GM13977 (cell line): ENCODE measurements around the gene ZBED3.

Experiments used
- DNase-seq: peaks from one replicate; pipeline ENCODE4 v3.0.0; 2012; ENCODE audit warnings: low spot score
- in situ Hi-C: fragments of 300-500 bp; cut with MboI; formaldehyde crosslinking; loops from one replicate; pipeline ENCODE4 v1.12.0; 2022; ENCODE audit warnings: low sequenced_read_pairs, low pct_unique_long_range_greater_than_20kb, mixed read lengths, inconsistent platforms; ENCODE audit not compliant: unreplicated experiment
- TF ChIP-seq, protein P1 (sequence below): IDR thresholded peaks from 2 replicates; pipeline ENCODE4 v1.5.1; 2012; ENCODE audit warnings: mild to moderate bottlenecking, control low read depth; ENCODE audit not compliant: insufficient read depth; ENCODE audit errors: extremely low read depth, missing control alignments

The ZBED3 gene, protein sequence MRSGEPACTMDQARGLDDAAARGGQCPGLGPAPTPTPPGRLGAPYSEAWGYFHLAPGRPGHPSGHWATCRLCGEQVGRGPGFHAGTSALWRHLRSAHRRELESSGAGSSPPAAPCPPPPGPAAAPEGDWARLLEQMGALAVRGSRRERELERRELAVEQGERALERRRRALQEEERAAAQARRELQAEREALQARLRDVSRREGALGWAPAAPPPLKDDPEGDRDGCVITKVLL

DNA sequence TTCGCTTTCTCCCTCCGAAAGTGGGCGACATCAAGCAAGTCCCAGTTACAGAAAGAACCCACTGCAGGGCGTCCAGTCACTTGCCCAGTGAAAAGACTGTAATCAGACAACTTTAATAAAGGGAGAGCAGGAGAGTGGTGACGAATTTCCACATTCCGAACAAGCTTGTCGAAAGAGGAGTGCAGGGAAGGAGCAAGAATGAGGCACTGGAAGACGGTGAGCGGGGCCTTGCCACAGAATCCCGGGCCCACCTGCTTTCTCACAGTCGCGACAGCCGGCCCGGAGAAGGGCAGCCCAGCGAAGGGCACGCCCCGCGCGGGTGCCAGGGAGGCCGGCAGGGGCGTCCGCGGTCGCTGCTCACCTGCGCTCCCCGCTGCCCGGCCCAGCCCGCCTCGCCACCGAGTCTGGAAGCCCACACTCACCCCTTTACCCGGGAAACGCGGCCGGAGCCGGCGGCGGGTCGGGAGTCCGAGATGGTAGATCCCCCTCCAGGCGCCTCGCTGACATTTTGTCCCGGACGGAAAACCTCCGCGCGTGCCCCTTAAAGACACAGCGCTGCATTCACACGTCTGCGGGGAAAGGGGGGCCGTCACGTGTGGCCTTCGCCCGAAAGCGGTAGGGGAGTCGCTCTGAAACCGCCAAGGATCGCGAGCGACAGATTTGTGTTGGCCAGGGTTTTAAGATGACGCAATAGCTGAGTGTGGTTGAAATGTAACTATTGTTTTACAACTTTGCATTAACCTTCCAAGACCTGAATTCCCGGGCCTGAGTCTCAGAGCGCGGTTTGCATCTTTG, at the start of gene ZBED3:
ZBED3 (minus strand) TSS at position 597 of the 795 bp plus-strand sequence. CDS start 9,407 bp downstream, outside the sequence.
- TF ChIP-seq, protein P1, sequence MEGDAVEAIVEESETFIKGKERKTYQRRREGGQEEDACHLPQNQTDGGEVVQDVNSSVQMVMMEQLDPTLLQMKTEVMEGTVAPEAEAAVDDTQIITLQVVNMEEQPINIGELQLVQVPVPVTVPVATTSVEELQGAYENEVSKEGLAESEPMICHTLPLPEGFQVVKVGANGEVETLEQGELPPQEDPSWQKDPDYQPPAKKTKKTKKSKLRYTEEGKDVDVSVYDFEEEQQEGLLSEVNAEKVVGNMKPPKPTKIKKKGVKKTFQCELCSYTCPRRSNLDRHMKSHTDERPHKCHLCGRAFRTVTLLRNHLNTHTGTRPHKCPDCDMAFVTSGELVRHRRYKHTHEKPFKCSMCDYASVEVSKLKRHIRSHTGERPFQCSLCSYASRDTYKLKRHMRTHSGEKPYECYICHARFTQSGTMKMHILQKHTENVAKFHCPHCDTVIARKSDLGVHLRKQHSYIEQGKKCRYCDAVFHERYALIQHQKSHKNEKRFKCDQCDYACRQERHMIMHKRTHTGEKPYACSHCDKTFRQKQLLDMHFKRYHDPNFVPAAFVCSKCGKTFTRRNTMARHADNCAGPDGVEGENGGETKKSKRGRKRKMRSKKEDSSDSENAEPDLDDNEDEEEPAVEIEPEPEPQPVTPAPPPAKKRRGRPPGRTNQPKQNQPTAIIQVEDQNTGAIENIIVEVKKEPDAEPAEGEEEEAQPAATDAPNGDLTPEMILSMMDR: peak; percentile 26
- in situ Hi-C loops: loop anchor here (10.0 kb wide), 1 partner anchor 222 kb away; no protein-coding TSS in a partner anchor
- DNase-seq: peak; percentile 77

DNA sequence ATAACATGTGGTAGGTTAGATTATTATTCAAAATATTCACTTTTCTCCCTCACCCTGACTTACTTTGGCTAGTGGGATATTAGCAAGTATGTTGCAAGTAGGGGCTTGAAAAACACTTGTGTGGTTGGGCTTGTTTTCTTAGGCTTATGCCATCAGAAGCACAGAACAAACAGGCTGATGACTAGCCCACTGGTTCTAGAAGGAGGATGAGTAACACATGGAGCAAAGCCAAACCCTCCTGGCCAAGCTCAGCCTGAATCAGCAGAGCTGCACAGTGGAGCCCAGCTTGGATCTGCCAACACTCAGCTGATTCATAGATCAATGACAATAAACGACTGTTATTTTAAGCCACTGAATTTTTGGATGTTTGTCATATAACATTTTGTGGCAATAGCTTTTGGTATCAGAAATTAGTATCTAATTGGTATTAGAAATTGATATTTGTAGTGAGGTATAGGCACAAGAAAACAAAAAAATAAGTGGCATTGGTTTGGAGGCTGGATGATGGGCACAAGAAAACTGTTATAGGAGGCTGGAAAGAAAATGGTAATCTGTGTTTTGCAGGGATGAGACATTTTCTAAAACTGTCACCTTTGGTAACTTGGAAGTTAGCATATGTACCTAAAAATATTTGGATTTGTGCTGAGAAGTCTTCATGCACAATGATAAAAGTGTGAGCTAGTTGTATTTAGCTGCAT, 46.1 kb upstream of the ZBED3 start:
- no peak for DNase-seq
- in situ Hi-C loops: no loop called here
- TF ChIP-seq, protein P1: no peak

DNA sequence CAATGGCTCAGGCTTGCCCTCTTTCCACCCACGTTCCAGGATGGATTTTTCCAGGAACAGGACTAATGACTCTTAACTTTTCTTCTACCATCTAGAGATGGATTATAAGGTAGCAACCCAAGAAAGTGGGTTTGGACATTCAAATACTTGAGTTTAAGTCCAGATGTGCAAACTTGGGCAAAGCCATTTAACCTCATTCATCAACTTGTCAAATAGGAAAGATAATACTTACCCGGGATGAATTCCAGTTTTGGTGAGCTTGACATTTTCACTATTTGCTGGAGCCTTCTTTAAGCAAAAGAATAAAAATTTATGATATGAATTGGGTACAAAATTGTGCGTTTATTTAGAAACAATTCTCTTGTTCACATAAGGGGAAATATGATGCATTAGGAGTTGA, 44.3 kb upstream of the ZBED3 start:
- TF ChIP-seq, protein P1: no peak
- DNase-seq: no peak
- in situ Hi-C loops: no loop called here

DNA sequence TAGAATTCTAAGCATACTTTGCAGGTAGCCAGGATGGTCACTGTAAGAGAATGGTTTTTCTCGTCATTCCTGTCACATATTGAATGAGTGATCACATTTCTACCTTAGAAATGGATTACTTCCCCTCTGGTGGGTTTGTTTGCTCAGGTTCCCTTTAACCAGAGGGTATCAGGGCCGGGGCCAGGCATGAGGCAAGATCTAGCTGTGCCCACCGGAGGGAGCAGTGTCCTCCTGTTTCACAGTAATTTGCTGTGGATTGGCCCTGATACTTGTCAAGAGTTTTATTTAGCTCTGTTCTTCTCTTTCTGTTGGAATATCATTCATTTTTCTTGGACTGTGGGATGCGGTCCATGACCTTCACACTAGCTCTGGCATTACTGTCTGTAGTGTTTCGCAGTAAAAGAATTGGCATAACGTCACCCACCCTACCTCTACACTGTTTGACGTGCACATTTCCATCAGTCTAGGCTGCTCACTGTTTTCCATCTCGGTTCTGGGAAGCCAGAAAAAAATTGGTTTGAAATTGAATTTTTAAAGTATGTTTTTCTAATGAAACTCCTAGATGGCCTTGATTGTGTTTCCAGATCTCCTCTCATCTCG, 42.4 kb upstream of the ZBED3 start:
- no peak for DNase-seq
- TF ChIP-seq, protein P1: peak; percentile 32
- in situ Hi-C loops: no loop called here

DNA sequence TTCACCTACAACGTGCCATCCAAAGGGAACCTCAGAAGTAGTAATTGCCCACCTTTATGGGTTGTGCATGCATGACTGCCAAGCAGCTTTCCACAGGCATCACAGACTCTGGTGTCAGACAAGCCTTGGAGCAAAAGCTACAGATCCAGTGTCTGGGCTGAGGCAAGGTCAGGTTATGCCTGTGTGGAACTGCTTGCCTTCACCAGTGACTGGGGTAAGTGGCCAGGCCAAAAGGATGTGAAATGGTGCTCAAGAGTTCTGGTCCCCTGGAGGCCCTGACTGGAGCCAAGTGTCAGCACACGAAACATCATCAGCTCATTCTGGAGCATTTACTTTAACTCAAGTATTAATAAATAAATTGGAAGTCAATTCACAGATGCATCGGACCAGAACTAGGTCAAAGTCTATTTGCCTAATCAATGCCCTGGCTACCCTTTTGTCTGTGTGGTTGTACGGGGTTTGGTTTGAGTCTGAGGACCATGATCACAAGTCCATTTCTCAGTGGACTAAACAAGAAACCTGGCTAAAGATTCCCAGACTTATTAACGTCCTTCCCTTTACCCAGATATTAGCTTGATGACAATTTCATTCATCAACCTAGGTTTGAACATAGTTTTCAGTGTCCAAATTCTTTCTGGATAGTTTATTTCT, 41.5 kb upstream of the ZBED3 start:
- DNase-seq: no peak
- in situ Hi-C loops: no loop called here
- TF ChIP-seq, protein P1: no peak

DNA sequence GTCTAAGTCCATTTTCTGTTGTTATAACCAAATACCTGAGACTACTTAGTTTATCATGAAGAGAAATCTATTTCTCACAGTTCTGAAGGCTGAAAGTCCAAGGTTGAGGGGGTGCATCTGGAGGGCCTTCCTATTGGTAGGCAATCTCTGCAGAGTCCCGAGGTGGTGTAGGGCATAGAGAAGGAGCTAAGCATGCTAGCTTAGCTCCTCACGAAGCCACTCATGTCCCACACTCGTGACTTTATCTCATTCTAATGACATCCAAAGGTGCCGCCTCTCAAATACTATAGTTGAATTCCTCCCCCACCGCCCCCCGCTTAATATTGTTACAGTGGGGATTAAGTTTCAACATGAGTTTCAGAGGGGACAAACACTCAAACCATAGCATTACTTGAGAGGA, 36.0 kb upstream of the ZBED3 start:
- in situ Hi-C loops: no loop called here
- DNase-seq: no peak
- TF ChIP-seq, protein P1: no peak
